PC-9 (cell line): ENCODE measurements around the gene CPA3.

Experiments
- CTCF ChIP-seq: fragments of 200-600 bp; sonication (generic); conservative IDR thresholded peaks from 2 replicates; pipeline ENCODE4 v1.6.1; 2017; ENCODE audit warnings: mixed run types, antibody characterized with exemption, mild to moderate bottlenecking, moderate library complexity
- EZH2 ChIP-seq: fragments of 200-600 bp; sonication (generic); IDR thresholded peaks from 2 replicates; pipeline ENCODE4 v1.8.0; 2017; ENCODE audit warnings: antibody characterized with exemption, low read depth

GRCh38 chr3:148848410-148848809 lies 16.7 kb upstream of the CPA3 start:
- TF ChIP-seq CTCF (no peak), EZH2 (no peak)
